Measurements from ENCODE around the gene BPIFB3. TPM values are rescaled to one million over a fixed set of nuclear protein-coding genes. Genes with fewer than 3 reads are reported as not detected.
A peak's percentile ranks its signal among the peaks of the same experiment; 100 is the strongest.

Gene BPIFB3
- total RNA-seq, 5 donors from 2014 or later (not counting 1 experiment from before 2014, with no cell fraction given) = not detected

DNA sequence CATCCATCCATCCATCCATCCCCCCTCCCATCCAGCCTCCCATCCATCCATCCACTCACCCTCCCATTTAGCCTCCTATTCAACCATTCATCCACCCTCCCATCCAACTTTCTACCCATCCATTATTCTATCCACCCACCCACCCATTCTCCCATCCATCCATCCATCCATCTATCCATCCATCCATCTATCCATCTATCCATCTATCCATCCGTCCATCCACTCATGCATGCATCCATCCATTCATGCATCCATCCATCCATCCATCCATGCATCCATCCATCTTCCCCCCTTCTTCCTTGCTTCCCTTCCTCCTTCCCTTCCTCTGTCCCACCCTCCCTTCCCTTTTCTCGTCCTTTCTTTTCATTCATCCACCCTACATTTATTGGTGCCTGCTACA is 21.0 kb downstream of the BPIFB3 start:
- Mint-ChIP-seq H3K9me3 (no peaks in the 10 kb centered on the region), H3K27ac (no peak overlapping the region), H3K36me3 (no peaks in the 10 kb centered on the region), H3K4me3 (no peak overlapping the region), H3K4me1 (peaks cover 0 to 18% (median 3%) of the 10 kb centered on the region in 3 donors), H3K27me3 (peaks cover 0 to 2% of the 10 kb centered on the region in 2 donors)
- H3K9me3 ChIP-seq = no peaks in the 10 kb centered on the region
- H3K36me3 ChIP-seq (ENCODE audit: control insufficient read depth in 2 of 2, extremely low read depth in 1 of 2, insufficient read depth in 1 of 2, low read length in 1 of 2) = no peaks in the 10 kb centered on the region
- DNase-seq = no peak
- H3K4me3 ChIP-seq (ENCODE audit: control insufficient read depth in 1 of 2, extremely low read depth in 1 of 2, low read length in 1 of 2) = no peak overlapping the region
- H3K4me1 ChIP-seq (ENCODE audit: control insufficient read depth in 1 of 2, extremely low read depth in 1 of 2, insufficient read depth in 2 of 2, low read length in 2 of 2) = peaks cover 0 to 3% of the 10 kb centered on the region in 2 experiments
- no peak for ATAC-seq (replicated peaks in 1 of 4)
- peaks cover 0 to 5% of the 10 kb centered on the region in 2 experiments for H3K27me3 ChIP-seq (replicated peaks in 1 of 2; ENCODE audit: control insufficient read depth in 2 of 2, extremely low read depth in 1 of 2, insufficient read depth in 2 of 2, low read length in 1 of 2)
- H3K27ac ChIP-seq (ENCODE audit: low read length) = no peak overlapping the region
- WGBS (ENCODE audit: insufficient coverage) = 83% methylated on average over 2 of the region's 2 CpGs
- ChIA-PET CTCF (no interaction called here), POLR2A (no interaction called here)

DNA sequence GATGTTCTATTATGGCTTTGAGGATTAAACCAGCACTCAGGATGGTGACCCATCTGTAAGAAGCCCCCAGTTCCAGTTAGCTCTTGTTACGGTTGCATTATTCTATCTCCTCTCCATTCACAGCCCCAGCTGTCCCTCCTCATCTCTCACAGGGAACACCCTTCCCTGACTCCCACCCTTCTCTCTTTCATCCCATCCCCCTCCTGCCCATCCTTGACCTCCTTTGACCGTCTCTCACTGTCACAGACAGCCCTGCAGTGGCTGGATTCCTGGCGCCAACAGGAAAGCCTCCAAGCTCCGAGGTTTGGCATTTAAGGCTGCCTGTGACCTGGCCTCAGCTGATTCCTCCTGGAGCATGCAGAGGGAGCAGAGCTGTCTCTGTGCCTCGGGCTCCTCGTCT is 21.6 kb downstream of the BPIFB3 start:
- CTCF ChIA-PET = no interaction called here
- Mint-ChIP-seq H3K4me3 (no peak overlapping the region), H3K9me3 (no peaks in the 10 kb centered on the region), H3K4me1 (peaks cover 0 to 18% (median 3%) of the 10 kb centered on the region in 3 donors), H3K36me3 (no peaks in the 10 kb centered on the region), H3K27me3 (peaks cover 0 to 2% of the 10 kb centered on the region in 2 donors), H3K27ac (no peak overlapping the region)
- H3K36me3 ChIP-seq (ENCODE audit: control insufficient read depth in 2 of 2, extremely low read depth in 1 of 2, insufficient read depth in 1 of 2, low read length in 1 of 2) = no peaks in the 10 kb centered on the region
- WGBS (ENCODE audit: insufficient coverage) = 90% methylated on average over 5 of the region's 6 CpGs
- POLR2A ChIA-PET = no interaction called here
- peaks cover 0 to 3% of the 10 kb centered on the region in 2 experiments for H3K4me1 ChIP-seq (ENCODE audit: control insufficient read depth in 1 of 2, extremely low read depth in 1 of 2, insufficient read depth in 2 of 2, low read length in 2 of 2)
- H3K9me3 ChIP-seq = no peaks in the 10 kb centered on the region
- DNase-seq (no peak), ATAC-seq (replicated peaks in 1 of 4) (no peak)
- no peak overlapping the region for H3K27ac ChIP-seq (ENCODE audit: low read length)
- no peak overlapping the region for H3K4me3 ChIP-seq (ENCODE audit: control insufficient read depth in 1 of 2, extremely low read depth in 1 of 2, low read length in 1 of 2)
- peaks cover 0 to 5% of the 10 kb centered on the region in 2 experiments for H3K27me3 ChIP-seq (replicated peaks in 1 of 2; ENCODE audit: control insufficient read depth in 2 of 2, extremely low read depth in 1 of 2, insufficient read depth in 2 of 2, low read length in 1 of 2)

DNA sequence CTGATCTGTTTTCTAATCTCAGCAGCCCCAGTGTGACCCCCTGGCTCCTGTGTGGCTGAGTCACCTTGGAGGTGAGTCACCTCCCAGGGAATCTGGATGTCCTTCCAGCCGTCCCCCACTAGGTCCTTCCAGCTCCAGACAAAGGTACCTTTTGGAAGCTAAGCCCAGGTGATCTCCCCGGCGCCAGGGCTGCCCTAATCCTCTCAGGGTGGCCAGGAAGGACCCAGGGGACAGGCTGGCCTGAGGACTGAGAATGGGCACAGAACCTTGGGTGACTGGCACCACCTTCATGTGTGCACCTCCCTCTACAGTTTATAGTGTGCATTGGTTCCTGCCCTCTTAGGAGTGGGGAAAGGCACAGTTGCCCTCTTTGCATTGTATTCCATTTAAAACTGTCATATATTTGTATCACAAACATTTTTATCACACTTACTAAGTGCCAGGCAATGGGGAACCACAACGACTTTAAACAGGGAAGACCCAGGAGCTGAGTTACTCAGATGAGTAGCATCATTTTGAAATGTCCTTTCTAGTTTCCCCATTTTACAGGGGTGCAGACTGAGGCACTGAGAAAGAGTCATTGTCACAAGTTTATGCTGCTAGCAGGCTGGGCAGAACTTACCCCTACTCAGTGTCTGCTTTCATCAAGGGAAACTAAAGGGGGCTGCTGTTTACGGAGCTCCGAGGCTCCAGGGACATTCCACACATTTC is 23.1 kb downstream of the BPIFB3 start:
- Mint-ChIP-seq H3K9me3 (no peaks in the 10 kb centered on the region), H3K27ac (no peak overlapping the region), H3K27me3 (peaks cover 0 to 3% of the 10 kb centered on the region in 2 donors), H3K36me3 (no peaks in the 10 kb centered on the region), H3K4me3 (no peak overlapping the region), H3K4me1 (peaks cover 0 to 18% (median 3%) of the 10 kb centered on the region in 3 donors)
- ChIA-PET CTCF (interaction anchor here in 1 of 2 donors (1.1 kb wide), 1 partner anchor 8 kb away, joined by 4 read pairs; no protein-coding TSS in a partner anchor), POLR2A (no interaction called here)
- Histone ChIP-seq H3K27me3 (replicated peaks in 1 of 2; ENCODE audit: control insufficient read depth in 2 of 2, extremely low read depth in 1 of 2, insufficient read depth in 2 of 2, low read length in 1 of 2) (peaks cover 0 to 5% of the 10 kb centered on the region in 2 experiments), H3K27ac (ENCODE audit: low read length) (no peak overlapping the region), H3K4me1 (ENCODE audit: control insufficient read depth in 1 of 2, extremely low read depth in 1 of 2, insufficient read depth in 2 of 2, low read length in 2 of 2) (peaks cover 0 to 3% of the 10 kb centered on the region in 2 experiments), H3K9me3 (no peaks in the 10 kb centered on the region), H3K4me3 (ENCODE audit: control insufficient read depth in 1 of 2, extremely low read depth in 1 of 2, low read length in 1 of 2) (no peak overlapping the region), H3K36me3 (ENCODE audit: control insufficient read depth in 2 of 2, extremely low read depth in 1 of 2, insufficient read depth in 1 of 2, low read length in 1 of 2) (no peaks in the 10 kb centered on the region)
- ATAC-seq (replicated peaks in 1 of 4) (no peak), DNase-seq (peak in 7 of 35 experiments; percentile 5 to 35 (median 17))
- WGBS (ENCODE audit: insufficient coverage) = 76% methylated on average over 3 of the region's 6 CpGs

GRCh38 chr20:33079259-33079658 is 25.6 kb downstream of the BPIFB3 start, which contains the start of gene BPIFB4:
Gene BPIFB4 (plus strand): TSS chr20:33079643. CDS start chr20:33081527, 1,884 bp downstream.
- Histone ChIP-seq H3K9me3 (no peaks in the 10 kb centered on the region), H3K27ac (ENCODE audit: low read length) (no peak within 1 kb of the TSS), H3K36me3 (ENCODE audit: control insufficient read depth in 2 of 2, extremely low read depth in 1 of 2, insufficient read depth in 1 of 2, low read length in 1 of 2) (no peaks in the 10 kb centered on the region), H3K27me3 (replicated peaks in 1 of 2; ENCODE audit: control insufficient read depth in 2 of 2, extremely low read depth in 1 of 2, insufficient read depth in 2 of 2, low read length in 1 of 2) (peaks cover 0 to 5% of the 10 kb centered on the region in 2 experiments), H3K4me3 (ENCODE audit: control insufficient read depth in 1 of 2, extremely low read depth in 1 of 2, low read length in 1 of 2) (no peak within 1 kb of the TSS), H3K4me1 (ENCODE audit: control insufficient read depth in 1 of 2, extremely low read depth in 1 of 2, insufficient read depth in 2 of 2, low read length in 2 of 2) (peaks cover 0 to 3% of the 10 kb centered on the region in 2 experiments)
- 96% methylated on average over 2 of the region's 2 CpGs for WGBS (ENCODE audit: insufficient coverage)
- ChIA-PET CTCF (interaction anchor here in 1 of 2 donors (0.8 kb wide), 1 partner anchor 9 kb away, joined by 3 read pairs; no protein-coding TSS in a partner anchor), POLR2A (no interaction called here)
- DNase-seq (no peak), ATAC-seq (replicated peaks in 1 of 4) (no peak)
- no peaks in the 10 kb centered on the region for H3K9me3 Mint-ChIP-seq
- H3K4me3 Mint-ChIP-seq = no peak within 1 kb of the TSS
- peaks cover 0 to 3% of the 10 kb centered on the region in 2 donors for H3K27me3 Mint-ChIP-seq
- peaks cover 0 to 11% (median 3%) of the 10 kb centered on the region in 3 donors for H3K4me1 Mint-ChIP-seq
- H3K27ac Mint-ChIP-seq = no peak within 1 kb of the TSS
- no peaks in the 10 kb centered on the region for H3K36me3 Mint-ChIP-seq

GRCh38 chr20:33081411-33082154 is 27.9 kb downstream of the BPIFB3 start:
- ATAC-seq (replicated peaks in 1 of 4) (no peak), DNase-seq (no peak)
- Mint-ChIP-seq H3K36me3 (no peaks in the 10 kb centered on the region), H3K27ac (no peak overlapping the region), H3K27me3 (peaks cover 0 to 3% of the 10 kb centered on the region in 2 donors), H3K4me3 (no peak overlapping the region), H3K4me1 (peaks cover 0 to 3% (median 0%) of the 10 kb centered on the region in 3 donors), H3K9me3 (no peaks in the 10 kb centered on the region)
- H3K36me3 ChIP-seq (ENCODE audit: control insufficient read depth in 2 of 2, extremely low read depth in 1 of 2, insufficient read depth in 1 of 2, low read length in 1 of 2) = no peaks in the 10 kb centered on the region
- 72% methylated on average over 6 of the region's 7 CpGs for WGBS (ENCODE audit: insufficient coverage)
- H3K27me3 ChIP-seq (replicated peaks in 1 of 2; ENCODE audit: control insufficient read depth in 2 of 2, extremely low read depth in 1 of 2, insufficient read depth in 2 of 2, low read length in 1 of 2) = peaks cover 0 to 1% of the 10 kb centered on the region in 2 experiments
- peaks cover 0 to 2% of the 10 kb centered on the region in 2 experiments for H3K4me1 ChIP-seq (ENCODE audit: control insufficient read depth in 1 of 2, extremely low read depth in 1 of 2, insufficient read depth in 2 of 2, low read length in 2 of 2)
- ChIA-PET POLR2A (no interaction called here), CTCF (no interaction called here)
- H3K27ac ChIP-seq (ENCODE audit: low read length) = no peak overlapping the region
- no peaks in the 10 kb centered on the region for H3K9me3 ChIP-seq
- H3K4me3 ChIP-seq (ENCODE audit: control insufficient read depth in 1 of 2, extremely low read depth in 1 of 2, low read length in 1 of 2) = no peak overlapping the region

DNA sequence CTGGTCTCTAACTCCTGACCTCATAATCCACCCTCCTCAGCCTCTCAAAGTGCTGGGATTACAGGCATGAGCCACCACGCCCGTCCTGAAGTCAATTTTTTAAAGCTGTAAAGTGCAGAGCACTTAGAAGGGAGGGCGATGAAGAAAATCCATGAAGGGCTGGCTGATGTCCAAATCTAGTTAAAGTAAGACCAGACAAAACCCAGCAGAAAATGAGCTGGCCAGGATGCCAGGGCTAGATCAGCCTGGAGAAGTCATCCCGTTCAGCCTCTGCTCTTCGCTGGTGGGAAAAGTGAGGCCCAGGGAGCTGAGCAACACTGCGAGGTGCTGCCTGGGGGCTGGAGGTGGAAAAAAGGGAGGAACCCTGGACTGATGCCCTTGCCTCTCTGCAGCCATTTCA is 28.8 kb downstream of the BPIFB3 start:
- Mint-ChIP-seq H3K4me3 (no peak overlapping the region), H3K27me3 (peaks cover 0 to 3% of the 10 kb centered on the region in 2 donors), H3K9me3 (no peaks in the 10 kb centered on the region), H3K4me1 (no peaks in the 10 kb centered on the region), H3K36me3 (no peaks in the 10 kb centered on the region), H3K27ac (no peak overlapping the region)
- Histone ChIP-seq H3K27me3 (replicated peaks in 1 of 2; ENCODE audit: control insufficient read depth in 2 of 2, extremely low read depth in 1 of 2, insufficient read depth in 2 of 2, low read length in 1 of 2) (no peaks in the 10 kb centered on the region), H3K9me3 (no peaks in the 10 kb centered on the region), H3K27ac (ENCODE audit: low read length) (no peak overlapping the region), H3K4me1 (ENCODE audit: control insufficient read depth in 1 of 2, extremely low read depth in 1 of 2, insufficient read depth in 2 of 2, low read length in 2 of 2) (no peaks in the 10 kb centered on the region), H3K4me3 (ENCODE audit: control insufficient read depth in 1 of 2, extremely low read depth in 1 of 2, low read length in 1 of 2) (no peak overlapping the region), H3K36me3 (ENCODE audit: control insufficient read depth in 2 of 2, extremely low read depth in 1 of 2, insufficient read depth in 1 of 2, low read length in 1 of 2) (no peaks in the 10 kb centered on the region)
- no peak for DNase-seq
- WGBS (ENCODE audit: insufficient coverage) = 81% methylated on average over 4 of the region's 6 CpGs
- CTCF ChIA-PET = no interaction called here
- no peak for ATAC-seq (replicated peaks in 1 of 4)
- POLR2A ChIA-PET = no interaction called here

All from T-cell (primary cell).